T-helper 1 cell treated with Interleukin-12 subunit alpha and Interleukin-12 subunit beta and Interleukin-4 antibody, amounts not matched to agents 30 μg/mL and 1 μg/mL, for 36 hours (primary cell): Measurements from ENCODE around the gene STMND1.

Experiments
- H3K27ac Mint-ChIP-seq: one replicate; pipeline ENCODE4 v1.8.0; 2021; ENCODE audit warnings: mild to moderate bottlenecking, mixed read lengths
- H3K27me3 Mint-ChIP-seq: one replicate; pipeline ENCODE4 v1.8.0; 2021; ENCODE audit warnings: low read depth, mixed read lengths
- H3K36me3 Mint-ChIP-seq: one replicate; pipeline ENCODE4 v1.8.0; 2021; ENCODE audit warnings: low read depth, mixed read lengths
- H3K4me1 Mint-ChIP-seq: one replicate; pipeline ENCODE4 v1.8.0; 2021; ENCODE audit warnings: low read depth, mixed read lengths
- H3K4me3 Mint-ChIP-seq: one replicate; pipeline ENCODE4 v1.8.0; 2021; ENCODE audit warnings: mild to moderate bottlenecking, moderate library complexity, mixed read lengths
- H3K9me3 Mint-ChIP-seq: one replicate; pipeline ENCODE4 v1.8.0; 2021; ENCODE audit warnings: mixed read lengths

STMND1 gene

DNA sequence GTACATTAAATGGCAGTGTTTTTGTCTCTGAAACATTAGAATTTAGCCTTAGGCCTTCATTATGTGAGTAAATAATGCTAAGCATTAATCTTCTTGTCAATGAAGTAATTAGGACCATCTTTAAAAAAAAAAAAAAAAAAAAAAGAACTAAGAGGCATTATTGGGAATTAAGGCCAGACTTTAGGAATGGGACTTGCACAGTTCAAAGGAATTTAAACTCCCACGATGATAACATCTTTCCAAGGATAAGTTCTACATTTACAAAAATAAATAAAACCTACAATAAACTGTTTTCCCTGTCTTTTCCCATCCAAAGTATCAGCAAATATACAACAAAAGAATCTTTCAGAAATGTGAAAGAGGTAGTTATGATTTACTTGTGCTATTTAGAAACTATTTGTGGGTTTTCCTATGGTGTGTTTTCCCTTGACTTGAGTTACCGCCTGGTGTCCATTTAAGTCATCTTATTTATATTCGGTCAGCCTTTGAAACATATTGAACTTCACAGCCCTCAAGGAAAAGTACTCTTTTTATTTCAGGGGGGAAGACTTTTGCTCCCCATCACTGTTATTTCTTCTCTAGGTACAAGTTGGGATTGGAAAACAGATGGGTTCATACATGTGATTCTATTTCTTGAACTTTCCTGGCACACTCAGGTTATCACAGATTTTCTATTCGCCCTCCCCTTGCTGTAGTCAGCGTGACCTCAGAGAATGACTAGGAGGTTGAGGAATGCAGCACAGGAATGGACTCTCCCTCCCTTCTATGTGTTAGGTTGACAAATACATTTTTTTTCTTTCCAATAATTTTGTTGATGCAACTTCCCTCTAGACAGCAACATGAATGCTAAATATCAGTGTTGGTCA, 13.6 kb downstream of the STMND1 start:
- H3K9me3 Mint-ChIP-seq = peaks cover 2% of the 10 kb centered on the region
- no peak overlapping the region for H3K27ac Mint-ChIP-seq
- H3K36me3 Mint-ChIP-seq = no peaks in the 10 kb centered on the region
- no peaks in the 10 kb centered on the region for H3K27me3 Mint-ChIP-seq
- no peaks in the 10 kb centered on the region for H3K4me1 Mint-ChIP-seq
- H3K4me3 Mint-ChIP-seq = no peak overlapping the region

DNA sequence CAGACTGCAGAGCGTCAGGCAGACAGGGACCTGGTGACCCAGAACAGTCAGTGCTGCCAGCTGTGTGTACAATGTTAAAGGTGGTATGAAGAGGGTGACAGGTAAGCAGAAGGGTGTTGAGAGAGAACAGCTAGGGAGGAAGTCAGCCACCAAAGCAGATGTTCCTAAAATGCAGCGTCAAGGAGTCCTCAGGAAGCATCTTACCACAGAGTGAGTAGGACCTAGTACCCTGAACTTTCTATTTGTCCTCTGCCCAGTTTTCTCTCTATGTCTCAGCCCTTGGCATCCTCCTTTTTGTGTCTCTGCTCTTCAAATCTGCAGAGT, 14.2 kb downstream of the STMND1 start:
- no peak overlapping the region for H3K4me3 Mint-ChIP-seq
- H3K9me3 Mint-ChIP-seq = peaks cover 2% of the 10 kb centered on the region
- H3K27me3 Mint-ChIP-seq = no peaks in the 10 kb centered on the region
- no peak overlapping the region for H3K27ac Mint-ChIP-seq
- H3K4me1 Mint-ChIP-seq = no peaks in the 10 kb centered on the region
- no peaks in the 10 kb centered on the region for H3K36me3 Mint-ChIP-seq

DNA sequence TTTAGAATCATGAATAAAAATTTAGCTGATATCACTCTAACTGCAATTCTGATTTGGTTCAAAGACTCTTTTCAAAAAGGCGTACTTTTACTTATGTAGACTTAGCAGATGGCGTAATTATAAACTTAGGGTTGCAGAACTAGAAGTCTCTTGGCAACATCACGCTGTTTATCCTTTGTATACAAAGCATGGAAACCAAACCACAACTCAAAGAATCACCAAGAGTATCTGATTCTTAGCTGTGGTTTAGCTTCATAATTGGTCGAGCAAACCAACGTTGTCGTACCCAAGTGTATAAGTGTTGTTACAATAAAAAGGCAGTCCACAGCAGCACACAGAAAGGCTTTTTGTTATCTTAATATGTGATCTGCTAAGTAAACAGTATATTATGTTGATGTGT, 18.2 kb downstream of the STMND1 start:
- Mint-ChIP-seq H3K4me3 (no peak overlapping the region), H3K27me3 (no peaks in the 10 kb centered on the region), H3K4me1 (no peaks in the 10 kb centered on the region), H3K36me3 (no peaks in the 10 kb centered on the region), H3K27ac (no peak overlapping the region), H3K9me3 (peaks cover 2% of the 10 kb centered on the region)

DNA sequence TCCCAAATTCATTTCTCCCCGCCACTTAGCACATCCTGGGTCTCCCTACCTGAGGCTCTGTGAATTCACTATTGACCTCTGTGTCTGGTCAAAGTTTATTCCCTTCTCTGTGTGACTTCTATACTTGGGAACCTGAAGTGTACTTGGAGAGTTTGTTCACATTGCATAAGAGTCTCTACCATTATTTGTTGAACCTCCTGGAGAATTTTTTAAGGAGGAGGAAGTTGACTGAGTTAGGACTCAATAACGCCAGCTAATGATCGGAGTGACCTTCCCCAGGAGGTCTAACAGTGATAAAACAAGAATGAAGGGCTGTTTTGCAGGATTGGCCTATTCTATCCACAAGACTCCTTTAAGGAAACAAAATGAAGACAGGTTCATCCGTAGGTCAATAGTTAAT, 23.6 kb downstream of the STMND1 start:
- Mint-ChIP-seq H3K27ac (no peak overlapping the region), H3K36me3 (no peaks in the 10 kb centered on the region), H3K4me3 (no peak overlapping the region), H3K27me3 (no peaks in the 10 kb centered on the region), H3K4me1 (no peaks in the 10 kb centered on the region), H3K9me3 (peaks cover under 1% of the 10 kb centered on the region)

DNA sequence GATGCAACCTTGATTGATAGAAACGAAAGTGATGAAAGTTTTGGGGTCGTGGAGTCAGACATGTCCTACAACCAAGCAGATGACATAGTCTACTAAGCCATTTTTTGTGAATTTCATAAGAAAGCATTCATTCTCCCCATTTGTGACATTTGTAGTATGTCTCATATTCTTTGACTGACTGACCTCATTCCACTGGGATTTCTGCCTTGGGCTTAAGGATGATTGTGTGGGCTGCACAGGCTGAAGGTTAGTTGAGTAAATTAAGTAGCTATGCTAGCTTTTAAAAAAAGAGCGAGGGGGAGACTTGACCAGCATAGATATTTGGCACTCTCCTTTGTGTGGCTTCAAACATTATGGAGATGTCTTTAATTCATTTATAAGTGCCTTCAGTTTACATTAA, 28.9 kb downstream of the STMND1 start:
- Mint-ChIP-seq H3K9me3 (peaks cover 9% of the 10 kb centered on the region), H3K4me1 (no peaks in the 10 kb centered on the region), H3K36me3 (no peaks in the 10 kb centered on the region), H3K27ac (no peak overlapping the region), H3K27me3 (no peaks in the 10 kb centered on the region), H3K4me3 (no peak overlapping the region)

DNA sequence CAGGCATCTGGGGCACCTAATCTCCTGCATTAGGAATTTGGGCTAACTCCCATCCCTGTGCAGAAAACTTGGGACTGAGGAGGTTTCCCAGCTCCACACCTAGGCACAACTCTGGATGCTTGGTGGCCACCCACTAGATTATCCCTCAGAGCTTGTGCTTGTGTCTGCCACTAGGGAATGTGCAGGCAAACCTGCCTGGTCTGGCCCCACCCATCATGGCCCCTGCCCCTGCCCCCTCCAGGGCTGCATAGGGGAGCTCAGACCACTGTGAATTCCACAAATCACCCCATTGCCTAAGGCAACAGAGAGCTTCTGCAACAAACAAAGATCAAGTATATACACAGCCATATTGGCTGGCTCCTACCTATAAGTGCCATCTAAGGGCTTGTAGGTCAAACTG, 31.1 kb downstream of the STMND1 start:
- H3K27ac Mint-ChIP-seq = no peak overlapping the region
- H3K9me3 Mint-ChIP-seq = peaks cover 19% of the 10 kb centered on the region
- H3K27me3 Mint-ChIP-seq = no peaks in the 10 kb centered on the region
- no peaks in the 10 kb centered on the region for H3K4me1 Mint-ChIP-seq
- H3K4me3 Mint-ChIP-seq = no peak overlapping the region
- H3K36me3 Mint-ChIP-seq = no peaks in the 10 kb centered on the region

DNA sequence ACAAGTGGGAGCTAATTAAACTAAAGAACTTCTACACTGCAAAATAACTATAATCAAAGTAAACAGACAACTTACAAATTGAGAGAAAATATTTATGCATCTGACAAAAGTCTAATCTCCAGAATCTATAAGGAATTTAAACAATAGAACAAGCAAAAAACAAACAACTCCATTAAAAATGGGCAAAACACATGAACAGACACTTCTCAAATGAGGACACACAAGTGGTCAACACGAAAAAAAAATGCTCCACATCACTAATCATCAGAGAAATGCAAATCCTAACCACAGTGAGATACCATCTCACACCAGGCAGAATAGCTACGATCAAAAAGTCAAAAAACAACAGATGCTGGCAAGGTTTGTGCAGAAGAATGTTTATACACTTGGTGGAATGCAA, 36.2 kb downstream of the STMND1 start:
- H3K36me3 Mint-ChIP-seq = no peaks in the 10 kb centered on the region
- H3K27ac Mint-ChIP-seq = no peak overlapping the region
- H3K27me3 Mint-ChIP-seq = no peaks in the 10 kb centered on the region
- H3K9me3 Mint-ChIP-seq = peaks cover 25% of the 10 kb centered on the region
- H3K4me3 Mint-ChIP-seq = no peak overlapping the region
- H3K4me1 Mint-ChIP-seq = no peaks in the 10 kb centered on the region

DNA sequence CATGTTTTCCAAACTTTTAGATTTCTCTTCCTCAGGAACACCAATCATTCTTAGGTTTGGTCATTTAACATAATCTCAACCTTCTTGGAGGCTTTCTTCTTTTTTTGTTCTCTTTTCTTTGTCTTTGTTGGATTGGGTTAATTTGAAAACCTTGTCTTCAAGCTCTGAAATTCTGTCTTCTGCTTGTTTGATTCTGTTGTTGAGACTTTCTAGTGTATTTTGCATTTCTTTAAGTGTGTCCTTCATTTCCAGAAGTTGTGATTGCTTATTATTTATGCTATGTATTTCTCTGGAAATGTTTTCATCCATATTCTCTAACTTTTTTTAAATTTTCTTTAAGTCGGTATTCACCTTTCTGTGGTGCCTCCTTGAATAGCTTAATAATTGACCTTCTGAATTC, 42.2 kb downstream of the STMND1 start:
- H3K4me3 Mint-ChIP-seq = no peak overlapping the region
- no peak overlapping the region for H3K27ac Mint-ChIP-seq
- H3K36me3 Mint-ChIP-seq = no peaks in the 10 kb centered on the region
- H3K27me3 Mint-ChIP-seq = no peaks in the 10 kb centered on the region
- H3K4me1 Mint-ChIP-seq = no peaks in the 10 kb centered on the region
- peaks cover 17% of the 10 kb centered on the region for H3K9me3 Mint-ChIP-seq

DNA sequence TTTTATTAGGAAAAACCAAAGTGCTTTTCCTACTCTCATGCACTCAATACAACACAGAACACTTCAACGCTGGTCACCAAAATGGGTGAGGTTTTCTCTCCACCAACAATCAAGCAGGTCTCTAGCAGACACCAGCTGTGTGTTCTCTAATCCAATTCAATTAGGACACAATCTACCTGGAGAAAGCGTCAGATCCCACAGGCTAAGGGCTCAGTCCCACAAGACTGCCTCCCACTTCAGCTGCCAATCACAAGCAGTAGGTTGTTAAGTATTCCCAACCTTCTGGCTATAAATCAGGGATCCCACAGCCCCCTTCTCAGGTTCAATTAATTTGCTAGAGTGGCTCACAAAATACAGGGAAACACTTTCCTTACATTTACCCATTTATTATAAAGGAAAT, 47.7 kb downstream of the STMND1 start:
- no peaks in the 10 kb centered on the region for H3K27me3 Mint-ChIP-seq
- H3K4me3 Mint-ChIP-seq = no peak overlapping the region
- H3K9me3 Mint-ChIP-seq = peaks cover 26% of the 10 kb centered on the region
- H3K4me1 Mint-ChIP-seq = no peaks in the 10 kb centered on the region
- H3K36me3 Mint-ChIP-seq = no peaks in the 10 kb centered on the region
- H3K27ac Mint-ChIP-seq = no peak overlapping the region

DNA sequence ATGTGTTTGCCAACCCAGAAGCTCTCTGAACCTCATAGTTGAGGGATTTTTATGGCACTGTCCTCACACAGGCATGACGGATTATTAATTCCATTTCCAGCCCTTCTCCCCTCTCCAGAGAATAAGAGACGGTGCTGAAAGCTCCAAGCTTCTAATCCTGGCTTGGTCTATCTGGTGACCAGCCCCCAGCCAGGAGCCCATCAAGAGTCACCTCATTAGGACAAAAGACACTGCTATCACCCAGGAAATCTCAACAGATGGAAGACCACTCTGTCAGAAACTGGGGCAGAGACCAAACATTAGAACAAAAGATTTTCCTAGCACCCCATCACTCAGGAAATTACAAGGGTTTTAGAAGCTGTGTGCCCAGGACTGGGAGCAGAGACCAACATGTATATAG, 48.2 kb downstream of the STMND1 start:
- no peak overlapping the region for H3K4me3 Mint-ChIP-seq
- peaks cover 26% of the 10 kb centered on the region for H3K9me3 Mint-ChIP-seq
- H3K27ac Mint-ChIP-seq = no peak overlapping the region
- no peaks in the 10 kb centered on the region for H3K27me3 Mint-ChIP-seq
- no peaks in the 10 kb centered on the region for H3K36me3 Mint-ChIP-seq
- H3K4me1 Mint-ChIP-seq = no peaks in the 10 kb centered on the region

DNA sequence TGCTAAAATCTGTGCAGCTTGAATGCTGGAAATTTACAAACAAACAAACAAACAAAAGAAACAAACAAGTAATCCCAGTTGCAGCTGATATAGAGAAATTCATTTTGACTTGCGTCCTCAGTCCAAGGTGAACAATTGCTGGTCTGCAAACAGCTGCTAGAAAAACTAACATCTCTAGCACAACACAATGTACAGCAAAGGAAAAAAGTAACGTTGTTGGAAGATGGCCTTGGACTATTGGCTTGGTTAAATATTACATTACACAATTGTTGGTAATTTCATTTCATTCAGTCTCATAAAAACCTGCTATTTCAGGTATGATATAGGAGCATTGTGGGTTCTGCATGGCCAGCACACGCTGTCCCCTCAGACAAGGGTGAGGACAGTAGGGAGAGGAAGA, 50.0 kb downstream of the STMND1 start:
- no peaks in the 10 kb centered on the region for H3K27me3 Mint-ChIP-seq
- peaks cover 16% of the 10 kb centered on the region for H3K9me3 Mint-ChIP-seq
- no peak overlapping the region for H3K27ac Mint-ChIP-seq
- no peaks in the 10 kb centered on the region for H3K4me1 Mint-ChIP-seq
- no peak overlapping the region for H3K4me3 Mint-ChIP-seq
- no peaks in the 10 kb centered on the region for H3K36me3 Mint-ChIP-seq

DNA sequence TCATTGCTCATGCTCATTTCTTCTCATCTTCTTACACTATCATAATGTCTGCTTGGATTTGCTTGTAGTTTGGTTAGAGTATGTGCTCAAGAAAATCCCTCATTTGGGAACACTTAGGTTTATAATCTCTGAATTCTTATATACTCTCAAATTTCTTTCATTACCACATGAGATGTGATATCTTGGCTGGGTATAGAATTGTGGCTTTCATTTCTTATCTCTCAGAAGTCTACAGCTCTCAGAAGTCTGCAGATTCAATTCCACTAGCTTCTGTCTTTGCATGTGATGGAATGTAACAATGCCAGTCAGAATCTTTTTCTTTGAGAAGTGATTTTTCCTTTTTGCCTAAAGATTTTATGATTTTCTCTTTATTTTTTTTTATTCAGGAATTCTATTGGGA, 50.9 kb downstream of the STMND1 start:
- H3K4me3 Mint-ChIP-seq = no peak overlapping the region
- no peaks in the 10 kb centered on the region for H3K4me1 Mint-ChIP-seq
- H3K27me3 Mint-ChIP-seq = no peaks in the 10 kb centered on the region
- no peaks in the 10 kb centered on the region for H3K36me3 Mint-ChIP-seq
- H3K9me3 Mint-ChIP-seq = peaks cover 16% of the 10 kb centered on the region
- no peak overlapping the region for H3K27ac Mint-ChIP-seq

DNA sequence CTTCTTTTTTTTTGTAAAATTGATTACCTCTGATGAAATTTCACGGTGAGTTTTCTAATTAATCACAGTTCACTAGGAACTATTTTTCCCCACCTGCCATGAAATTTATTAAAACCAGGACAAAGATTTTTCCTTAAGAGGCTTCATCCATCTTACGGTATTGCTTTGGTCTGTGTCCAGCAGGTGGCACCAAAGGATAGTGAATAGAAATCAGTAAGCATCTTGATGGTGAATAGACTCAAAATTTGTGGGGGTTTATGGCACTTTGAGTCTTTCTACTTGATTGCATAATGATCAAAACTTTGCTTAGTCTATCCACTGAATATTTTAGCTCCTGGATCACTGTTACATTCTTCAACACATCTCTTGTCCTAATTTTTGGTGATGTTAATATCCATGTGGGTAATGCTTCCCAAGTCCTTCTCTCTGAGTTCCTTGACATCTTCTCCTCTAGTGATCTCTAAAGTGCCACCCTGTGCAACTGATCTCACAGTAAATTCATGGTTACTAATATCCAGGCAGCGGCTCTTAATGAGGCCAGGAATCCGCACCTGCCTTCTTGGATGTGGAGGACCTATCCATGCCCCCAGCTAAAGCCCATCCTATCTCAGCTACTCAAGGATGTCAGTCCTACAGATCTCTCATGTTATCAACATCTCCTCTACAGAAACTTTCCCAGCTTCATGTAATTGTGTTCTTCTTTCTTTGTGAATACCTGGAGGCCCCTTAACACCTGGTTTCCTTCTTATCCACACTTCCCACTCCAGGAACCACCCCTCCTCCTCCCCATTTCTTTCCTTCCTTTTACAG, 54.5 kb downstream of the STMND1 start:
- H3K4me3 Mint-ChIP-seq = no peak overlapping the region
- peaks cover 6% of the 10 kb centered on the region for H3K27me3 Mint-ChIP-seq
- no peaks in the 10 kb centered on the region for H3K36me3 Mint-ChIP-seq
- H3K27ac Mint-ChIP-seq = no peak overlapping the region
- no peaks in the 10 kb centered on the region for H3K4me1 Mint-ChIP-seq
- H3K9me3 Mint-ChIP-seq = peaks cover 16% of the 10 kb centered on the region

DNA sequence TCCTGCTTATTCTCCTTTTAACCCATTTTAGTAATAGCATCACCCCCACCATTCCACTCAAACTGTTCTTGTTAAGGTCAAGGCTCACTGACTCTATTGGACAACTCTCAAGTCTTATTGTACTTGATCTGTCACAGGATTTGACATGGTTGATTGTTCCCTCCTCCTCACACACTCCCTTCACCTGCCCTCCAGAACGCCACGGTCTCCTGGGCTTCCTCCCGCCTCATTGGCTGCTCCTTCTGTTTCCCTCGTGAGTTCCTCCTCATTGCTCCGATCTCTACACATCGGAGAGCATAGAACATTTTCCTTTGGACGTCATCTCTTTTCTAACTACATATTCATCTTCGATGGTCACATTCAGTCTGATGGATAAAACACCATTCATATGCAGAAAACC, 55.1 kb downstream of the STMND1 start:
- Mint-ChIP-seq H3K36me3 (no peaks in the 10 kb centered on the region), H3K4me1 (no peaks in the 10 kb centered on the region)

DNA sequence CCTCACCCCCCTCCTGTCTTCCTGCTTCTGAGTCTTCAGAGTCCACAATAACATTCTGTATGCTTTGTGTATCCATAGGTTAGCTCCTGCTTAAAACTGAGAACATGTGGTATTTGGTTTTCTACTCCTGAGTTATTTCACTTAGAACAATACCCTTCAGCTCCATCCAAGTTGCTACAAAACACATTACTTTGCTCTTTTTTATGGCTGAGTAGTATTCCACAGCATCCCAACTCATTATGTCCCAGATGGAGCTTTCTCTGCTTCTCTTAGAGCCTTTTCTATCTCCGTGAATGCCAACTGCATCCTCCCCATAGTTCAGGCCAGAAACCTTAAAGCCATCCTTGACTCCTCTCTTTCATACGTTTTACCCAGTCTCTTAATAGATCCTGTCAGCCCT, 55.8 kb downstream of the STMND1 start:
- peaks cover 9% of the 10 kb centered on the region for H3K9me3 Mint-ChIP-seq
- no peaks in the 10 kb centered on the region for H3K4me1 Mint-ChIP-seq
- H3K4me3 Mint-ChIP-seq = no peak overlapping the region
- H3K27me3 Mint-ChIP-seq = peaks cover 13% of the 10 kb centered on the region
- H3K27ac Mint-ChIP-seq = no peak overlapping the region
- no peaks in the 10 kb centered on the region for H3K36me3 Mint-ChIP-seq

More for the DNA sequence above, 55.1 kb downstream of the STMND1 start:
- Mint-ChIP-seq H3K27ac (no peak overlapping the region), H3K4me3 (no peak overlapping the region), H3K27me3 (peaks cover 13% of the 10 kb centered on the region), H3K9me3 (peaks cover 16% of the 10 kb centered on the region)
